ENCODE data around the gene SCRG1.

Gene SCRG1

DNA sequence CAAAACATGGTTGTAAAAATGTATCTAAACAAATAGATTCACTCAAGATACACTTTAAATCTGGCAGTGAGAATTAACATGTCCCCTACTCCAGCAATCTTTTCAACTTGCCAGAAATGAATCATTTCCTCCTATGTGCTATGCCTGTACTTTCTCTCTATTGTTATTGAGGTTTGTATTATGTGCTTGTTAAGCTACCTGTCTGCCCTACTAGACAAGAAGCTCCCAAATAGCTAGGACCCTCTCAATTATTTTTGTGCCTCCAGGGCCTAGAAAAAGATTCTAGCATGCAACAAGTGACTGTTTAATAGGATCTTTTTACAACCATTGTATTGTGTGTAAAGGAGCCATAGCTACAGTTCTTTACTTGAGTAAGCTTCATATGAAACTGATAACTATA, 31.6 kb downstream of the SCRG1 start:
- Mint-ChIP-seq H3K4me1 (peaks cover 9% of the 10 kb centered on the region), H3K36me3 (ENCODE audit: low read depth) (no peaks in the 10 kb centered on the region), H3K27me3 (ENCODE audit: low read depth) (no peaks in the 10 kb centered on the region), H3K4me3 (peak overlapping the region; percentile 60 to 77 (median 69)), H3K9me3 (no peaks in the 10 kb centered on the region), H3K27ac (peak overlapping the region in 1 of 3 experiments; percentile 16)
- TF ChIP-seq, protein P1, sequence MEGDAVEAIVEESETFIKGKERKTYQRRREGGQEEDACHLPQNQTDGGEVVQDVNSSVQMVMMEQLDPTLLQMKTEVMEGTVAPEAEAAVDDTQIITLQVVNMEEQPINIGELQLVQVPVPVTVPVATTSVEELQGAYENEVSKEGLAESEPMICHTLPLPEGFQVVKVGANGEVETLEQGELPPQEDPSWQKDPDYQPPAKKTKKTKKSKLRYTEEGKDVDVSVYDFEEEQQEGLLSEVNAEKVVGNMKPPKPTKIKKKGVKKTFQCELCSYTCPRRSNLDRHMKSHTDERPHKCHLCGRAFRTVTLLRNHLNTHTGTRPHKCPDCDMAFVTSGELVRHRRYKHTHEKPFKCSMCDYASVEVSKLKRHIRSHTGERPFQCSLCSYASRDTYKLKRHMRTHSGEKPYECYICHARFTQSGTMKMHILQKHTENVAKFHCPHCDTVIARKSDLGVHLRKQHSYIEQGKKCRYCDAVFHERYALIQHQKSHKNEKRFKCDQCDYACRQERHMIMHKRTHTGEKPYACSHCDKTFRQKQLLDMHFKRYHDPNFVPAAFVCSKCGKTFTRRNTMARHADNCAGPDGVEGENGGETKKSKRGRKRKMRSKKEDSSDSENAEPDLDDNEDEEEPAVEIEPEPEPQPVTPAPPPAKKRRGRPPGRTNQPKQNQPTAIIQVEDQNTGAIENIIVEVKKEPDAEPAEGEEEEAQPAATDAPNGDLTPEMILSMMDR (IDR thresholded peaks at IDR 0.05; ENCODE audit: unreplicated experiment in 3 of 3) = no peak

GRCh38 chr4:173365359-173365996, 33.4 kb downstream of the SCRG1 start:
- H3K27me3 Mint-ChIP-seq (ENCODE audit: low read depth) = no peaks in the 10 kb centered on the region
- no peak overlapping the region for H3K4me3 Mint-ChIP-seq
- no peaks in the 10 kb centered on the region for H3K36me3 Mint-ChIP-seq (ENCODE audit: low read depth)
- TF ChIP-seq, protein P1 (IDR thresholded peaks at IDR 0.05; ENCODE audit: unreplicated experiment in 3 of 3) = no peak
- H3K27ac Mint-ChIP-seq = no peak overlapping the region
- no peaks in the 10 kb centered on the region for H3K9me3 Mint-ChIP-seq
- peaks cover 9% of the 10 kb centered on the region for H3K4me1 Mint-ChIP-seq

GRCh38 chr4:173362666-173363065, 36.2 kb downstream of the SCRG1 start:
- no peak overlapping the region for H3K4me3 Mint-ChIP-seq
- H3K4me1 Mint-ChIP-seq = peaks cover 7% of the 10 kb centered on the region
- no peaks in the 10 kb centered on the region for H3K9me3 Mint-ChIP-seq
- H3K27me3 Mint-ChIP-seq (ENCODE audit: low read depth) = no peaks in the 10 kb centered on the region
- no peak overlapping the region for H3K27ac Mint-ChIP-seq
- no peaks in the 10 kb centered on the region for H3K36me3 Mint-ChIP-seq (ENCODE audit: low read depth)
- TF ChIP-seq, protein P1 (IDR thresholded peaks at IDR 0.05; ENCODE audit: unreplicated experiment in 3 of 3) = no peak

- no peak overlapping the region for H3K4me3 Mint-ChIP-seq
- H3K36me3 Mint-ChIP-seq (ENCODE audit: low read depth) = no peaks in the 10 kb centered on the region
These were observed 38.2 kb downstream of the SCRG1 start for GRCh38 chr4:173360587-173361221.

DNA sequence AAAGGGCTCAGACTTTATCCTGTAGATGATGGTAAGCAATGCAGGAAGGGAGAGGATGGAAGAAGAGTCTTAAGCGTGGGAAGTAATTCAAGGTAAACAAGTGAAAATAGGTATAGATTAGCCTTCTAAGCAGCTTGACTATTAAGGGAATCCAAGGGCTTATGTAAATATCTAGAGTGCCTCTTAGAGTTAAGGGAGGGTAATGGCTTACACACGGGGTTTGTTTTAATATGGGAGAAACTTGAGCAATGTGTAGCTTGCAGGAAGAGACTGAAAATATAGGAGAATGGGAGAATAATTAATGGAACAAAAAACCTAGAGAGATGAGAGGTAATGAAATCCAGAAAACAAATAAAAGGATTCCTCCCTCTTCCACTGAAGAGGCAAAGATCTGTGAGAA, 41.0 kb downstream of the SCRG1 start:
- H3K4me3 Mint-ChIP-seq = no peak overlapping the region
- no peaks in the 10 kb centered on the region for H3K4me1 Mint-ChIP-seq
- no peaks in the 10 kb centered on the region for H3K36me3 Mint-ChIP-seq (ENCODE audit: low read depth)
- H3K9me3 Mint-ChIP-seq = no peaks in the 10 kb centered on the region
- no peaks in the 10 kb centered on the region for H3K27me3 Mint-ChIP-seq (ENCODE audit: low read depth)
- TF ChIP-seq, protein P1 (IDR thresholded peaks at IDR 0.05; ENCODE audit: unreplicated experiment in 3 of 3) = no peak
- no peak overlapping the region for H3K27ac Mint-ChIP-seq

More at GRCh38 chr4:173360587-173361221, 38.2 kb downstream of the SCRG1 start:
- Mint-ChIP-seq H3K27me3 (ENCODE audit: low read depth) (no peaks in the 10 kb centered on the region), H3K9me3 (no peaks in the 10 kb centered on the region), H3K4me1 (no peaks in the 10 kb centered on the region), H3K27ac (no peak overlapping the region)
- TF ChIP-seq, protein P1 (IDR thresholded peaks at IDR 0.05; ENCODE audit: unreplicated experiment in 3 of 3) = peak in 2 of 3 experiments; percentile 9 to 44

GRCh38 chr4:173347467-173347866, 51.4 kb downstream of the SCRG1 start:
- no peaks in the 10 kb centered on the region for H3K9me3 Mint-ChIP-seq
- no peaks in the 10 kb centered on the region for H3K36me3 Mint-ChIP-seq (ENCODE audit: low read depth)
- no peak overlapping the region for H3K27ac Mint-ChIP-seq
- no peak overlapping the region for H3K4me3 Mint-ChIP-seq
- H3K4me1 Mint-ChIP-seq = no peaks in the 10 kb centered on the region
- H3K27me3 Mint-ChIP-seq (ENCODE audit: low read depth) = no peaks in the 10 kb centered on the region
- TF ChIP-seq, protein P1 (IDR thresholded peaks at IDR 0.05; ENCODE audit: unreplicated experiment in 3 of 3) = no peak

Measured in nephron (organoid).